Endothelial cell of umbilical vein (primary cell): ENCODE measurements around the gene B3GALT5.

Experiments used
- POLR2AphosphoS5 ChIP-seq: IDR thresholded peaks from 2 replicates; pipeline ENCODE4 v1.6.1; 2012; ENCODE audit warnings: low read depth, mild to moderate bottlenecking, control low read depth, low read length, moderate library complexity; ENCODE audit not compliant: insufficient read depth
- TF ChIP-seq, protein P1 (sequence below), 2 donors: IDR thresholded peaks; 1 replicate in 1 of 2; 2 replicates in 1 of 2; pipeline ENCODE4 v1.5.1; 2011; ENCODE audit warnings: low read length in 2 of 2, mild to moderate bottlenecking in 2 of 2, moderate library complexity in 2 of 2, control low read depth in 1 of 2, inconsistent platforms in 1 of 2, low read depth in 1 of 2; ENCODE audit not compliant: insufficient read depth in 1 of 2; ENCODE audit errors: extremely low read depth in 1 of 2

DNA sequence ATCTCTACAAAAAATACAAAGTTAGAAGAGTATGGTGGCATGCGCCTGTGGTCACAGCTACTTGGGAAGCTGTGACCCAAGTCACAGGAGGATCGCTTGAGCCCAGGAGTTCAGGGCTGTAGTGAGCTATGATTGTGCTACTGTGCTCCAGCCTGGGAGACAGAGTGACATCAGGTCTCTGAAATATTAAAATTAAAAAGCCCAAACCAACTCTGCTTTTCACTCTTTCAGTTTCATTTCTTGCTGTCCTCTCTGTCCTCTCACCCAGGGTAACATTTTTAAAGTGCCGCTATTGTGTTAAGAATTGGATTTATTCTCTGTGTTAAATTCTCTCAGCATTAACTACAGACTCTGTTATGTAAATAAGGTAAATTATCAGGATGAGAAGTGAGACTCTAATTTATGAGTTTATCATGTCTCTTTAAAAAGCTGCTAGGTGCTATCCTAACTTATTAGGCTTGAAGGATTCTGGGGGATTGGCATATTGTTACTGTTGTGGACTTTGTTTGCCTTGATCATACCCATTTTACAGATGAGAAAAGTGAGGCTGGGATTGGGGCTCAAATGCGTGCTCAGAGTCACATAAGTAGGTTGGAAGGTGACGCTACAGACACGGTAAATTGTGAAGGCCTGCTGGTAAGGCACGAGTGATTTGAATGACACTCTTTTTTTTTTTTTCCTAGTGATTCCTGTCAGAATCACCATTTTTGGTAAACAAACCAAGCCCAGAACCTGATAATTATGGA, 46.5 kb downstream of the B3GALT5 start:
- TF ChIP-seq, protein P1, sequence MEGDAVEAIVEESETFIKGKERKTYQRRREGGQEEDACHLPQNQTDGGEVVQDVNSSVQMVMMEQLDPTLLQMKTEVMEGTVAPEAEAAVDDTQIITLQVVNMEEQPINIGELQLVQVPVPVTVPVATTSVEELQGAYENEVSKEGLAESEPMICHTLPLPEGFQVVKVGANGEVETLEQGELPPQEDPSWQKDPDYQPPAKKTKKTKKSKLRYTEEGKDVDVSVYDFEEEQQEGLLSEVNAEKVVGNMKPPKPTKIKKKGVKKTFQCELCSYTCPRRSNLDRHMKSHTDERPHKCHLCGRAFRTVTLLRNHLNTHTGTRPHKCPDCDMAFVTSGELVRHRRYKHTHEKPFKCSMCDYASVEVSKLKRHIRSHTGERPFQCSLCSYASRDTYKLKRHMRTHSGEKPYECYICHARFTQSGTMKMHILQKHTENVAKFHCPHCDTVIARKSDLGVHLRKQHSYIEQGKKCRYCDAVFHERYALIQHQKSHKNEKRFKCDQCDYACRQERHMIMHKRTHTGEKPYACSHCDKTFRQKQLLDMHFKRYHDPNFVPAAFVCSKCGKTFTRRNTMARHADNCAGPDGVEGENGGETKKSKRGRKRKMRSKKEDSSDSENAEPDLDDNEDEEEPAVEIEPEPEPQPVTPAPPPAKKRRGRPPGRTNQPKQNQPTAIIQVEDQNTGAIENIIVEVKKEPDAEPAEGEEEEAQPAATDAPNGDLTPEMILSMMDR (IDR thresholded peaks at IDR 0.05; ENCODE audit: extremely low read depth in 1 of 2, insufficient read depth in 1 of 2, low read depth in 1 of 2, low read length in 2 of 2) = no peak
- no peak for TF ChIP-seq POLR2AphosphoS5
